Mucosa of descending colon (tissue), 3 donors: Measurements from ENCODE around the gene MUC5B. TPM values are rescaled to one million over a fixed set of nuclear protein-coding genes. Genes with fewer than 3 reads are reported as not detected.

Experiments
- ATAC-seq: fragments of 200-7000 bp; cut with Tn5 transposase; one replicate; pipeline ENCODE4 v1.9.1; 2020; ENCODE audit warnings: mild to moderate bottlenecking, moderate library complexity
- DNase-seq, 3 donors: peaks; one replicate each; pipeline ENCODE4 v3.0.0-alpha.2; 2020
- H3K36me3 ChIP-seq: fragments of 200-600 bp; one replicate; pipeline ENCODE4 v1.8.0; 2021; ENCODE audit warnings: low read depth, mild to moderate bottlenecking
- H3K4me1 ChIP-seq: fragments of 200-600 bp; one replicate; pipeline ENCODE4 v1.8.0; 2021; ENCODE audit warnings: low read depth, mild to moderate bottlenecking
- H3K4me3 ChIP-seq: fragments of 200-600 bp; one replicate; pipeline ENCODE4 v1.8.0; 2021; ENCODE audit warnings: mild to moderate bottlenecking
- H3K9me3 ChIP-seq: fragments of 200-600 bp; one replicate; pipeline ENCODE4 v1.8.0; 2021; ENCODE audit warnings: mild to moderate bottlenecking
- intact Hi-C, 2 donors: fragments of 100-400 bp; cut with DNase I in 1 of 2; cut with micrococcal nuclease in 1 of 2; formaldehyde crosslinking; loops; one replicate each; pipeline versions ENCODE4 v1.11.0 to v1.11.1; 2022; cut with DNase I, micrococcal nuclease
- total RNA-seq, 3 donors: library from RNA; stranded (reverse); fragmentation: NEBNext Ultra II Directional in 2 of 3; extraction: Animal tissue kit (Norgen Biotek cat#: 25700) in 2 of 3; gene quantifications; one replicate each; pipeline versions ENCODE4 v1.2.1 to v1.2.4, GENCODE V29; 2021 to 2023
- TF ChIP-seq, protein P1 (sequence below): fragments of 200-600 bp; IDR thresholded peaks from one replicate; pipeline ENCODE4 v1.8.0; 2022; ENCODE audit warnings: antibody characterized with exemption, mild to moderate bottlenecking
- donor health status: DM: no; HTN: no; CAD: no; lungs with moderate emphysema.
- donor health status: DM: no; HTN: no; CAD: no.
- donor health status: DM: no; HTN: yes; CAD: no.

MUC5B gene
- total RNA-seq, 3 donors from 2014 or later = 133 to 431 (median 135) TPM

- TF ChIP-seq, protein P1, sequence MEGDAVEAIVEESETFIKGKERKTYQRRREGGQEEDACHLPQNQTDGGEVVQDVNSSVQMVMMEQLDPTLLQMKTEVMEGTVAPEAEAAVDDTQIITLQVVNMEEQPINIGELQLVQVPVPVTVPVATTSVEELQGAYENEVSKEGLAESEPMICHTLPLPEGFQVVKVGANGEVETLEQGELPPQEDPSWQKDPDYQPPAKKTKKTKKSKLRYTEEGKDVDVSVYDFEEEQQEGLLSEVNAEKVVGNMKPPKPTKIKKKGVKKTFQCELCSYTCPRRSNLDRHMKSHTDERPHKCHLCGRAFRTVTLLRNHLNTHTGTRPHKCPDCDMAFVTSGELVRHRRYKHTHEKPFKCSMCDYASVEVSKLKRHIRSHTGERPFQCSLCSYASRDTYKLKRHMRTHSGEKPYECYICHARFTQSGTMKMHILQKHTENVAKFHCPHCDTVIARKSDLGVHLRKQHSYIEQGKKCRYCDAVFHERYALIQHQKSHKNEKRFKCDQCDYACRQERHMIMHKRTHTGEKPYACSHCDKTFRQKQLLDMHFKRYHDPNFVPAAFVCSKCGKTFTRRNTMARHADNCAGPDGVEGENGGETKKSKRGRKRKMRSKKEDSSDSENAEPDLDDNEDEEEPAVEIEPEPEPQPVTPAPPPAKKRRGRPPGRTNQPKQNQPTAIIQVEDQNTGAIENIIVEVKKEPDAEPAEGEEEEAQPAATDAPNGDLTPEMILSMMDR = no peak
- no peaks in the 10 kb centered on the region for H3K4me1 ChIP-seq
- DNase-seq (peak in 1 of 3 donors; percentile 15), ATAC-seq (no peak)
- intact Hi-C loops = no loop called here
- no peak overlapping the region for H3K4me3 ChIP-seq
- no peaks in the 10 kb centered on the region for H3K9me3 ChIP-seq
- peaks cover 13% of the 10 kb centered on the region for H3K36me3 ChIP-seq
Measured at GRCh38 chr11:1288426-1289151, 65.7 kb downstream of the MUC5B start.

- ATAC-seq = no peak
Measured at GRCh38 chr11:1289211-1289935, 66.5 kb downstream of the MUC5B start.

DNA sequence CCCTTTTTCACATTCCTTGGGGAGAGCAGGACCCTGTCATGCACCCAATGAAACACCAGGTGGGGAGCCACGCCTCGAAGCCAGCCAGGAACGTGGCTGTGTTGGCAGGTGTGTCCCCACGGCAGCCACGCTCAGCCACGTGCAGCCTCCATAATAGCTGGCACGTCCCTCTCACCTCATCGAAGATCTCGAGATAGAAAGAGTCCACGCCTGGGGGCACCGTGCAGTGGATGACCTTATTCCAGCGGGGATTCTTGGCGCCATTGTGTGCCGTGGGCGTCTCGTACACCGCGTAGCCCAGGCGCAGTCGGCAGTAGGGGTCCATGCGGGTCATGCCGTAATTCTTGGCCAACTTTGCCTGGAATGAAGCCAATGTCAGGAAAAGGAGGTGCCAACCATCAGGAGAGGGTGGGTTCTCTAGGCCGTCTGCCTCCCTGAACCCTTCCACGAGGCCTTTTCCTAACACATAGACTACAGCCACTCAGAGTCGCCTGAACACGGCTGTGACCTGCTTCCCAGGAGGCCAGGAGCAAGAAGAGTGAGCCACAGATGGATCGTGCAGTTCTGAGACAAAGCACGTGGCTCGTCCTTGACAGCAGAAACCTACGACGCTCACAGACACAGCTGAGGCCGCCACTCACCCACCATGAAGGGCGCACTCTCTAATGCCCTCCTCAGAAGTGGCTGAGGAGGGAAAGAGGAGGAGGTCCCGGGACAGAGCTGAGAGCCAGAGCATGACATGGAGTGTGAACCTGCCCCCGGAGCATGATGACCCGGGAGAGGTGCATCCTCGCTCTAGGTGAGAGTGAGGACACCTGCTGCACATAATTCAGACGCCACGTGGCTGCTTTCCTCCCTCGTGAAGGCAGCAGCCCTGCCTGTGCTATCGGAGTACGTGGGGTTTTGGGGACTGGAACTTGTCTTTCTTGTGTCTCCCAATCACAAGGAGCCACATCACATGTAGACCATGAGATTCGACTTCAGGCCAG lies 67.5 kb downstream of the MUC5B start:
- TF ChIP-seq, protein P1 = no peak
- DNase-seq (peak in 1 of 3 donors; percentile 14), ATAC-seq (no peak)
- Histone ChIP-seq H3K4me1 (no peaks in the 10 kb centered on the region), H3K36me3 (peaks cover 3% of the 10 kb centered on the region), H3K9me3 (no peaks in the 10 kb centered on the region), H3K4me3 (no peak overlapping the region)
- intact Hi-C loops = no loop called here

More at GRCh38 chr11:1289211-1289935, 66.5 kb downstream of the MUC5B start:
- TF ChIP-seq, protein P1 = no peak
- peak in 1 of 3 donors; percentile 15 for DNase-seq
- Histone ChIP-seq H3K4me1 (no peaks in the 10 kb centered on the region), H3K9me3 (no peaks in the 10 kb centered on the region), H3K4me3 (no peak overlapping the region), H3K36me3 (peaks cover 12% of the 10 kb centered on the region)
- intact Hi-C loops = no loop called here

DNA sequence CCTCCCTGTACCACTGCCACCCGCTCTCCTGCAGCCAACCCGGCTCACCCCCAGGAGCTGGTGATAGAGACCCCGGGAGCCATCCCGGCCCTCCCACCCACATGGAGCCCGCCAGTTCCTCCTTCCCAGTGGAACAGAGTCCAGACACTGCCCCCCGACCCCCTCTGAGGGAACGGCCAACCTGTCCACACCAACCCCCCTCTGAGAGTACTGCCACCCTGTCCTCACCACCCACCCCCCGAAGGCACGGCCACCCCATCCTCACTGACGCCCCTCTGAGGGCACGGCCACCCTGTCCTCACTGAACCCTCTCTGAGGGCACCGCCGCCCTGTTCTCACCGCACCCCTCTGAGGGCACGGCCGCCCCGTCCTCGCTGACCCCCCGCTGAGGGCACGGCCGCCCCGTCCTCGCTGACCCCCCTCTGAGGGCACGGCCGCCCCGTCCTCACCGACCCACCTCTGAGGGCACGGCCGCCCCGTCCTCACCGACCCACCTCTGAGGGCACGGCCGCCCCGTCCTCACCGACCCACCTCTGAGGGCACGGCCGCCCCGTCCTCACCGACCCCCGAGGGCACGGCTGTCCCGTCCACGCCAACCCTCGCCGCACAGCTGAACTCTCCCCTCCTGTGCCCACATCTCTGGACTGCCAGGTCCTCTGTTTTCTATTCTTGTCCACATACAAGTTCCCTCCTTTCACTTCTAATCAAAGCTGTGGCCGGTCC lies 68.6 kb downstream of the MUC5B start:
- TF ChIP-seq, protein P1 = no peak
- no peaks in the 10 kb centered on the region for H3K9me3 ChIP-seq
- H3K4me3 ChIP-seq = no peak overlapping the region
- H3K4me1 ChIP-seq = no peaks in the 10 kb centered on the region
- ATAC-seq = no peak
- peaks cover 3% of the 10 kb centered on the region for H3K36me3 ChIP-seq
- DNase-seq = peak in 1 of 3 donors; percentile 18
- intact Hi-C loops = no loop called here
